ENCODE results near the gene SYNE2.

Gene SYNE2

DNA sequence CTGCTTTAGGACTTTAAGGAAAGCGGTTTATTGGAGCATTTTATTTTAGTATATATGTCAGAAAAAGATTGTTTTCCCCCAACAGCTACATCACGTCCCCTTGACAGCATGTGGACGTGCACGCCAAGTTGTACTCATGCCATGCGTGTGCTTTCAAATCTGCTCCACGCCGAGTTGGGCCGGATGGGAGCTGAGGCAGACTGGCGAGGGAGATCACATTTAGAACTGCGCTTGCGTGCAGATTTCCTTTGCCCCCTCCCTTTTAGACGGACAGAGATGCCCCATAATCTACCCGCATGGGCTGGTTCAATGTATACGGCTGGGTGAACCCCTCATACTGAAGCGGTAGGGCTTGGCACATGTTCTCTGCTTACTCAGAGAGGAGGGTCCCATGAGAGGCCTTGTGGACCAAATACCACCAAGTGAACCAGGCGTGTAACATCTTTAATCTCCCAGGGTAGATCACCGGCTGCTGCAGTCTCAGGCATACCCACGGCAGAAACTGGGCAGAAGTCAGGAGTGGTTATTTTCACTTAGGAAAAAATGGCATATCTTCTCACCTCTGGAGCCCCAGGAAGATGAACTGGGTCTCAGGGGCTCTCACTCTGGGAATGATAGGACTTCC is 349.2 kb downstream of the SYNE2 start:
- peak overlapping the region; percentile 48; the same call in 1 of the 2 replicates for H3K4me2 ChIP-seq
- TF ChIP-seq, protein P1, sequence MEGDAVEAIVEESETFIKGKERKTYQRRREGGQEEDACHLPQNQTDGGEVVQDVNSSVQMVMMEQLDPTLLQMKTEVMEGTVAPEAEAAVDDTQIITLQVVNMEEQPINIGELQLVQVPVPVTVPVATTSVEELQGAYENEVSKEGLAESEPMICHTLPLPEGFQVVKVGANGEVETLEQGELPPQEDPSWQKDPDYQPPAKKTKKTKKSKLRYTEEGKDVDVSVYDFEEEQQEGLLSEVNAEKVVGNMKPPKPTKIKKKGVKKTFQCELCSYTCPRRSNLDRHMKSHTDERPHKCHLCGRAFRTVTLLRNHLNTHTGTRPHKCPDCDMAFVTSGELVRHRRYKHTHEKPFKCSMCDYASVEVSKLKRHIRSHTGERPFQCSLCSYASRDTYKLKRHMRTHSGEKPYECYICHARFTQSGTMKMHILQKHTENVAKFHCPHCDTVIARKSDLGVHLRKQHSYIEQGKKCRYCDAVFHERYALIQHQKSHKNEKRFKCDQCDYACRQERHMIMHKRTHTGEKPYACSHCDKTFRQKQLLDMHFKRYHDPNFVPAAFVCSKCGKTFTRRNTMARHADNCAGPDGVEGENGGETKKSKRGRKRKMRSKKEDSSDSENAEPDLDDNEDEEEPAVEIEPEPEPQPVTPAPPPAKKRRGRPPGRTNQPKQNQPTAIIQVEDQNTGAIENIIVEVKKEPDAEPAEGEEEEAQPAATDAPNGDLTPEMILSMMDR (conservative IDR thresholded peaks at IDR 0.05; ENCODE audit: low read depth, low read length), result no peak

GRCh38 chr14:64202716-64203115 is 349.9 kb downstream of the SYNE2 start:
- TF ChIP-seq, protein P1 (conservative IDR thresholded peaks at IDR 0.05; ENCODE audit: low read depth, low read length), result no peak
- Histone ChIP-seq H3K27me3 (ENCODE audit: insufficient read depth, low read depth) (no peaks in the 10 kb centered on the region), H3K36me3 (ENCODE audit: insufficient read depth) (no peaks in the 10 kb centered on the region), H3K4me3 (IDR thresholded peaks at IDR 0.05; ENCODE audit: insufficient read depth, low read depth, low read length) (no peak overlapping the region), H3K9ac (peak overlapping the region; percentile 18; the same call in 1 of the 2 replicates), H2AFZ (ENCODE audit: low read depth) (no peak overlapping the region), H3K4me2 (peak overlapping the region; percentile 48; the same call in 1 of the 2 replicates), H3K4me1 (ENCODE audit: low read depth, poor library complexity, severe bottlenecking) (peaks cover 89% of the 10 kb centered on the region), H4K20me1 (ENCODE audit: insufficient read depth) (no peaks in the 10 kb centered on the region), H3K79me2 (ENCODE audit: insufficient read depth, low read depth) (peaks cover 11% of the 10 kb centered on the region; the same call in 1 of the 2 replicates), H3K27ac (peak overlapping the region; percentile 73; the same call in 1 of the 2 replicates)

More for the DNA sequence above, 349.2 kb downstream of the SYNE2 start:
- H3K4me3 ChIP-seq (IDR thresholded peaks at IDR 0.05; ENCODE audit: insufficient read depth, low read depth, low read length), result no peak overlapping the region
- peaks cover 15% of the 10 kb centered on the region; the same call in 1 of the 2 replicates for H3K79me2 ChIP-seq (ENCODE audit: insufficient read depth, low read depth)
- no peak overlapping the region for H2AFZ ChIP-seq (ENCODE audit: low read depth)
- H3K4me1 ChIP-seq (ENCODE audit: low read depth, poor library complexity, severe bottlenecking), result peaks cover 93% of the 10 kb centered on the region
- H4K20me1 ChIP-seq (ENCODE audit: insufficient read depth), result no peaks in the 10 kb centered on the region
- no peaks in the 10 kb centered on the region for H3K27me3 ChIP-seq (ENCODE audit: insufficient read depth, low read depth)
- H3K27ac ChIP-seq, result peak overlapping the region; percentile 73; the same call in 1 of the 2 replicates
- no peak overlapping the region for H3K9ac ChIP-seq
- no peaks in the 10 kb centered on the region for H3K36me3 ChIP-seq (ENCODE audit: insufficient read depth)

GRCh38 chr14:64203366-64204006 is 350.7 kb downstream of the SYNE2 start:
- TF ChIP-seq, protein P1 (conservative IDR thresholded peaks at IDR 0.05; ENCODE audit: low read depth, low read length), result no peak
- H3K4me1 ChIP-seq (ENCODE audit: low read depth, poor library complexity, severe bottlenecking), result peaks cover 81% of the 10 kb centered on the region
- no peaks in the 10 kb centered on the region for H3K36me3 ChIP-seq (ENCODE audit: insufficient read depth)
- H3K27me3 ChIP-seq (ENCODE audit: insufficient read depth, low read depth), result no peaks in the 10 kb centered on the region
- H3K4me3 ChIP-seq (IDR thresholded peaks at IDR 0.05; ENCODE audit: insufficient read depth, low read depth, low read length), result no peak overlapping the region
- H4K20me1 ChIP-seq (ENCODE audit: insufficient read depth), result no peaks in the 10 kb centered on the region
- no peak overlapping the region for H2AFZ ChIP-seq (ENCODE audit: low read depth)
- H3K4me2 ChIP-seq, result peak overlapping the region; percentile 48; the same call in 1 of the 2 replicates
- peak overlapping the region; percentile 73; the same call in 1 of the 2 replicates for H3K27ac ChIP-seq
- peak overlapping the region; percentile 18; the same call in 1 of the 2 replicates for H3K9ac ChIP-seq
- H3K79me2 ChIP-seq (ENCODE audit: insufficient read depth, low read depth), result peaks cover 6% of the 10 kb centered on the region; the same call in 1 of the 2 replicates

DNA sequence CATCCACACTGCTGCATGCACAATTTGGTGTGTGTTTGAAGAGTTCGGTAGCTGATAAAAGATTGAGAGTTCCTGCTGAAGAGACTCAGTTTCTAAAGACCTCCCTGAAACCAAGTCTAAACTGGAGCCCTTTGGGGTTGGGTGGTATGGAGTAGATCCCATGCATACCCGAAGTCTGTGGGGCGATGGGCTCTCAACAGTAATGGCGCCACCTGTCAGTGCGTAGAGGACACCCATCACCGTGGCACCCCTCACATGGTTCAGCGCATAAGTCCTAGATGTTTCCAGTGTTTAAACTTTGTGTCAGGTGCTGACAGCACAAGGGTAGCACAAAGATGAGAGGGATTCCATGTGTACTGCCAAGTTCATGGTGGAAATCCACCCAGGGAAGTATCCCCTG is 355.5 kb downstream of the SYNE2 start:
- Histone ChIP-seq H3K36me3 (ENCODE audit: insufficient read depth) (no peaks in the 10 kb centered on the region), H3K4me1 (ENCODE audit: low read depth, poor library complexity, severe bottlenecking) (peaks cover 36% of the 10 kb centered on the region), H3K27me3 (ENCODE audit: insufficient read depth, low read depth) (no peaks in the 10 kb centered on the region)

More for the DNA sequence above, 355.5 kb downstream of the SYNE2 start:
- no peaks in the 10 kb centered on the region for H4K20me1 ChIP-seq (ENCODE audit: insufficient read depth)
- no peak overlapping the region for H2AFZ ChIP-seq (ENCODE audit: low read depth)
- TF ChIP-seq, protein P1 (conservative IDR thresholded peaks at IDR 0.05; ENCODE audit: low read depth, low read length), result no peak
- H3K79me2 ChIP-seq (ENCODE audit: insufficient read depth, low read depth), result no peaks in the 10 kb centered on the region
- no peak overlapping the region for H3K9ac ChIP-seq
- no peak overlapping the region for H3K4me2 ChIP-seq
- no peak overlapping the region for H3K4me3 ChIP-seq (IDR thresholded peaks at IDR 0.05; ENCODE audit: insufficient read depth, low read depth, low read length)
- H3K27ac ChIP-seq, result no peak overlapping the region

All from KMS-11 (cell line).